Esophagus squamous epithelium (tissue), 5 donors: ENCODE measurements around the gene SAP30L. TPM values are rescaled to one million over a fixed set of nuclear protein-coding genes. Genes with fewer than 3 reads are reported as not detected.

Source experiments
- DNase-seq: peaks from one replicate; lab custom pipeline; 2025; lab: John Stamatoyannopoulos, UW
- H3K27ac ChIP-seq, 4 donors: fragments of 200-600 bp; sonication (generic); one replicate each; pipeline ENCODE4 v1.5.1; 2016 to 2019; ENCODE audit warnings: mild to moderate bottlenecking in 1 of 4
- H3K27me3 ChIP-seq, 4 donors: fragments of 200-600 bp; sonication (generic); 1 replicate in 3 of 4; 2 replicates in 1 of 4; pipeline versions ENCODE4 v1.5.1 to v1.6.0; 2017 to 2021; ENCODE audit warnings: antibody characterized with exemption in 1 of 4
- H3K36me3 ChIP-seq, 3 donors: fragments of 200-600 bp; sonication (generic); one replicate each; pipeline ENCODE4 v1.5.1; 2016 to 2019
- H3K4me1 ChIP-seq, 3 donors: fragments of 200-600 bp; sonication (generic); one replicate each; pipeline ENCODE4 v1.5.1; 2017 to 2019
- H3K4me3 ChIP-seq, 4 donors: fragments of 200-600 bp; sonication (generic); 1 replicate in 3 of 4; 2 replicates in 1 of 4; pipeline ENCODE4 v1.5.1; 2016 to 2019; ENCODE audit warnings: mild to moderate bottlenecking in 2 of 4, moderate library complexity in 1 of 4
- H3K9me3 ChIP-seq, 3 donors: fragments of 200-600 bp; sonication (generic); one replicate each; pipeline ENCODE4 v1.5.1; 2016 to 2019
- CTCF ChIP-seq, 6 experiments: fragments of 450-650 bp in 4 of 6; fragments of 200-600 bp in 2 of 6; sonication (generic) in 2 of 6; IDR thresholded peaks; one replicate each; pipeline ENCODE4 v1.5.1; 2016 to 2019; ENCODE audit warnings: antibody characterized with exemption in 6 of 6, mild to moderate bottlenecking in 4 of 6, moderate library complexity in 4 of 6
- POLR2A ChIP-seq, 4 donors: fragments of 450-650 bp; IDR thresholded peaks; one replicate each; pipeline ENCODE4 v1.6.1; 2017; ENCODE audit warnings: antibody characterized with exemption in 4 of 4, mild to moderate bottlenecking in 4 of 4, moderate library complexity in 3 of 4
- WGBS, 2 donors: methylation state at CpG; one replicate each; pipeline ENCODE4 v1.1.5; 2018; 5-methylcytosine and 5-hydroxymethylcytosine counted together
- intact Hi-C: fragments of 100-400 bp; cut with DNase I; formaldehyde crosslinking; loops from one replicate; pipeline ENCODE4 v1.15.0; 2022
- total RNA-seq, 4 donors: library from RNA; depleted of rRNA; stranded (reverse); fragments of >200 nt; gene quantifications; one replicate each; pipeline ENCODE4 v1.1.0, GENCODE V29; 2016
- donor health status: DM: yes; HTN: yes; CAD: no.

The SAP30L gene
- total RNA-seq, 4 donors from 2014 or later, result 11.1 to 32.0 (median 12.0) TPM

GRCh38 chr5:154421868-154422267, 23.9 kb upstream of the SAP30L start:
- peaks cover 0 to 52% (median 0%) of the 10 kb centered on the region in 3 donors for H3K36me3 ChIP-seq
- H3K27me3 ChIP-seq, result no peaks in the 10 kb centered on the region
- no peaks in the 10 kb centered on the region for H3K9me3 ChIP-seq
- no peaks in the 10 kb centered on the region for H3K4me1 ChIP-seq
- WGBS, 2 donors, result 83% methylated on average over 1 of the region's 1 CpG; no CpG with 5 or more reads in 1 of the 2 donors
- no peak for TF ChIP-seq CTCF (IDR thresholded peaks at IDR 0.05)
- no peak for TF ChIP-seq POLR2A (IDR thresholded peaks at IDR 0.05)
- no peak overlapping the region for H3K4me3 ChIP-seq
- DNase-seq, result no peak
- intact Hi-C loops, result no loop called here
- H3K27ac ChIP-seq, result no peak overlapping the region

- no peak for DNase-seq
- intact Hi-C loops, result no loop called here
- H3K4me1 ChIP-seq, result no peaks in the 10 kb centered on the region
- no peak overlapping the region for H3K4me3 ChIP-seq
- no peak overlapping the region for H3K27ac ChIP-seq
- 82 to 84% methylated on average over 2 of the region's 2 CpGs for WGBS, 2 donors
- no peaks in the 10 kb centered on the region for H3K9me3 ChIP-seq
- no peaks in the 10 kb centered on the region for H3K27me3 ChIP-seq
- no peak for TF ChIP-seq CTCF (IDR thresholded peaks at IDR 0.05)
- TF ChIP-seq POLR2A (IDR thresholded peaks at IDR 0.05), result no peak
- H3K36me3 ChIP-seq, result peaks cover 0 to 48% (median 0%) of the 10 kb centered on the region in 3 donors
Observed at GRCh38 chr5:154422298-154422697, 23.5 kb upstream of the SAP30L start.

- H3K36me3 ChIP-seq, result peaks cover 0 to 10% (median 0%) of the 10 kb centered on the region in 3 donors
- H3K27me3 ChIP-seq, result no peaks in the 10 kb centered on the region
- WGBS, 2 donors, result 88 to 95% methylated on average over 3 of the region's 3 CpGs
Observed at GRCh38 chr5:154428208-154428607, 17.6 kb upstream of the SAP30L start.

GRCh38 chr5:154429341-154429740, 16.5 kb upstream of the SAP30L start:
- H3K27ac ChIP-seq, result no peak overlapping the region
- H3K4me3 ChIP-seq, result no peak overlapping the region
- peaks cover 0 to 15% (median 0%) of the 10 kb centered on the region in 3 donors for H3K36me3 ChIP-seq
- WGBS, 2 donors, result 82 to 88% methylated on average over 1 of the region's 1 CpG
- no peaks in the 10 kb centered on the region for H3K9me3 ChIP-seq
- intact Hi-C loops, result no loop called here
- no peaks in the 10 kb centered on the region for H3K27me3 ChIP-seq
- DNase-seq, result no peak
- no peaks in the 10 kb centered on the region for H3K4me1 ChIP-seq
- TF ChIP-seq POLR2A (IDR thresholded peaks at IDR 0.05) (no peak), CTCF (IDR thresholded peaks at IDR 0.05) (no peak)

More at GRCh38 chr5:154428208-154428607, 17.6 kb upstream of the SAP30L start:
- TF ChIP-seq POLR2A (IDR thresholded peaks at IDR 0.05) (no peak), CTCF (IDR thresholded peaks at IDR 0.05) (no peak)
- H3K9me3 ChIP-seq, result no peaks in the 10 kb centered on the region
- no peak for DNase-seq
- H3K4me3 ChIP-seq, result no peak overlapping the region
- no peak overlapping the region for H3K27ac ChIP-seq
- intact Hi-C loops, result no loop called here
- H3K4me1 ChIP-seq, result no peaks in the 10 kb centered on the region

- Histone ChIP-seq H3K36me3 (peaks cover 0 to 26% (median 0%) of the 10 kb centered on the region in 3 donors), H3K27ac (no peak overlapping the region), H3K27me3 (no peaks in the 10 kb centered on the region), H3K9me3 (no peaks in the 10 kb centered on the region), H3K4me3 (no peak overlapping the region), H3K4me1 (no peaks in the 10 kb centered on the region)
- no peak for DNase-seq
- intact Hi-C loops, result no loop called here
- 48 to 64% methylated on average over 4 of the region's 4 CpGs for WGBS, 2 donors
- no peak for TF ChIP-seq POLR2A (IDR thresholded peaks at IDR 0.05)
- no peak for TF ChIP-seq CTCF (IDR thresholded peaks at IDR 0.05)
Observed at GRCh38 chr5:154430466-154430865, 15.3 kb upstream of the SAP30L start.
